Rectal smooth muscle tissue (tissue), 1 donor: Measurements from ENCODE around the gene CGREF1.

Experiments used
- H3K27ac ChIP-seq: one replicate; pipeline ENCODE4 v1.7.0; 2013; ENCODE audit warnings: low read depth, low read length, inconsistent platforms
- H3K27me3 ChIP-seq: one replicate; pipeline ENCODE4 v1.7.0; 2013; ENCODE audit warnings: low read length; ENCODE audit not compliant: control insufficient read depth, insufficient read depth
- H3K36me3 ChIP-seq: one replicate; pipeline ENCODE4 v1.7.0; 2013; ENCODE audit warnings: low read length; ENCODE audit not compliant: control insufficient read depth, insufficient read depth
- H3K4me1 ChIP-seq: one replicate; pipeline ENCODE4 v1.7.0; 2013; ENCODE audit warnings: low read length; ENCODE audit not compliant: control insufficient read depth, insufficient read depth
- H3K4me3 ChIP-seq: one replicate; pipeline ENCODE4 v1.7.0; 2013; ENCODE audit warnings: low read length
- H3K9ac ChIP-seq: one replicate; pipeline ENCODE4 v1.7.0; 2013; ENCODE audit warnings: low read length

CGREF1 gene

DNA sequence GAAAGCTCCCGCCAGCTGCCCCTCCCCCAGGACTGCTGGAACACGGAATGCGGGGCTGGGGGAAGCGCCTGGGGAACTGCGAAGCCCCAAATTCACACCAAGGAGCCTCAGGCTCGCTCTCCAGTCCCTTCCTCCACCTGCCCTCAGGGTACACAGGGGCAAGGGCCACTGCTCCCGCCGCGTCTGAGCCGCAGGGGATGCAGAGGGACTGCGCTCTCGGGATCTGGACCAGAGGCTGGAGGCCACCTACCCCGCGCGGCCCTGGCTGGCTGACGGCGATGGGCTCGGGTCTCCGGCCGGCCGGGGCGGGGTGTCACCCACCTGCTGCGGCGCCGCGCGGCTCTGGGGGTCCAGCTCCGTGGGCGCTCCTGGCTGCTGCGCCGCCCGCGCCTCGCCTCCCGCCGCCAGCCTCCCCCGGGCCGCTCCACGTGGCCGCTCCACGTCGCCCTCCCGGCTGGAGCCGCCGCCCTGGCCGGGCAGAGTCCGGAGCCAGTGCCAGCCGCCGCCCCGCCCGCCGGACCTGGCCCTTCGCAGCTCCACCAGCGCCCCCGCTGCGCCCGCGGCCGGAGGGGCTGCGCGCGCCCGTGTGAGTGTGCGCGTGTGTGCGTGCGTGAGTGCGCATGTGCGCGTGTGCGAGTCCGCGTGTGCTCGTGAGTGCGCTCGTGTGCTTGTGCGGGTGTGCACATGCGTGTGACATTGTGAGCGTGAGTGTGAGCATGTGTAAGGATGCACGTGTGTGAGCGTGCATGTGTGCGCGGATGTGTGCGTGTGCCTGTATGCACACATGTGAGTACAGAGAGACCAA is at the start of gene CGREF1:
CGREF1 (minus strand) TSS at position 604 of the 805 bp plus-strand sequence. CDS start 14,762 bp downstream, outside the sequence.
- no peak within 1 kb of the TSS for H3K9ac ChIP-seq
- peaks cover 7% of the 10 kb centered on the region for H3K27me3 ChIP-seq
- H3K4me3 ChIP-seq: peak within 1 kb of the TSS; percentile 63
- H3K36me3 ChIP-seq: no peaks in the 10 kb centered on the region
- H3K27ac ChIP-seq: no peak within 1 kb of the TSS
- H3K4me1 ChIP-seq: no peaks in the 10 kb centered on the region

GRCh38 chr2:27164960-27165763 is 46.2 kb upstream of the CGREF1 start:
- no peaks in the 10 kb centered on the region for H3K36me3 ChIP-seq
- no peaks in the 10 kb centered on the region for H3K4me1 ChIP-seq
- no peak overlapping the region for H3K27ac ChIP-seq

GRCh38 chr2:27162151-27163121 is 43.5 kb upstream of the CGREF1 start:
- Histone ChIP-seq H3K27ac (no peak overlapping the region), H3K36me3 (no peaks in the 10 kb centered on the region), H3K9ac (no peak overlapping the region), H3K27me3 (no peaks in the 10 kb centered on the region), H3K4me1 (no peaks in the 10 kb centered on the region), H3K4me3 (no peak overlapping the region)

More at GRCh38 chr2:27164960-27165763, 46.2 kb upstream of the CGREF1 start:
- Histone ChIP-seq H3K27me3 (no peaks in the 10 kb centered on the region), H3K9ac (no peak overlapping the region), H3K4me3 (no peak overlapping the region)

GRCh38 chr2:27160191-27160590 is 41.3 kb upstream of the CGREF1 start:
- Histone ChIP-seq H3K4me1 (no peaks in the 10 kb centered on the region), H3K27ac (no peak overlapping the region), H3K27me3 (no peaks in the 10 kb centered on the region), H3K9ac (no peak overlapping the region), H3K4me3 (no peak overlapping the region), H3K36me3 (no peaks in the 10 kb centered on the region)

DNA sequence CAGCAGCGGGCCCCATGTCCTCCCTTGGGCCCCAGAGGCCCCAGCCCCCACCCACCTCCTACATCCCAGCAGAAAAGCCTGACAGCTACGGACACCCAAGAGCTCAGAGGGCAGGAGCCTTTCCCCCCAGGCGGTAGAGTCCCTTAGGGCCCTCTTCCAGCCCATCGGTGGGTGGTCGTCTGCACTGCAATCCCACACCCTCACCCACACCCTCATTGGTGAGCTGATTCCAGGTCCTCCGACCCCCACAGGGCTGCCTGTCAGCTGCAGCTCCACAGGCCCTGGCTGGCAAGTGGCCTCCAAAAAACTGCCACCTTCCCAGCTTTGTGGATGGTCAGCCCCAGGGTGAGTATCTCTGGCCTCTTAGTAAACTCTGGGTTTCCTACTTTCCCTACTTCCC is 40.3 kb upstream of the CGREF1 start:
- Histone ChIP-seq H3K36me3 (no peaks in the 10 kb centered on the region), H3K27me3 (no peaks in the 10 kb centered on the region), H3K4me3 (no peak overlapping the region), H3K9ac (no peak overlapping the region), H3K4me1 (no peaks in the 10 kb centered on the region), H3K27ac (no peak overlapping the region)

- H3K4me1 ChIP-seq: no peaks in the 10 kb centered on the region
- no peak overlapping the region for H3K27ac ChIP-seq
- H3K27me3 ChIP-seq: no peaks in the 10 kb centered on the region
- no peaks in the 10 kb centered on the region for H3K36me3 ChIP-seq
- no peak overlapping the region for H3K4me3 ChIP-seq
- no peak overlapping the region for H3K9ac ChIP-seq
Measured at GRCh38 chr2:27158468-27158867, 39.5 kb upstream of the CGREF1 start.

- no peak overlapping the region for H3K4me3 ChIP-seq
- H3K9ac ChIP-seq: no peak overlapping the region
- H3K27ac ChIP-seq: no peak overlapping the region
- no peaks in the 10 kb centered on the region for H3K4me1 ChIP-seq
- H3K27me3 ChIP-seq: no peaks in the 10 kb centered on the region
- H3K36me3 ChIP-seq: no peaks in the 10 kb centered on the region
Measured at GRCh38 chr2:27155069-27155520, 36.2 kb upstream of the CGREF1 start.

DNA sequence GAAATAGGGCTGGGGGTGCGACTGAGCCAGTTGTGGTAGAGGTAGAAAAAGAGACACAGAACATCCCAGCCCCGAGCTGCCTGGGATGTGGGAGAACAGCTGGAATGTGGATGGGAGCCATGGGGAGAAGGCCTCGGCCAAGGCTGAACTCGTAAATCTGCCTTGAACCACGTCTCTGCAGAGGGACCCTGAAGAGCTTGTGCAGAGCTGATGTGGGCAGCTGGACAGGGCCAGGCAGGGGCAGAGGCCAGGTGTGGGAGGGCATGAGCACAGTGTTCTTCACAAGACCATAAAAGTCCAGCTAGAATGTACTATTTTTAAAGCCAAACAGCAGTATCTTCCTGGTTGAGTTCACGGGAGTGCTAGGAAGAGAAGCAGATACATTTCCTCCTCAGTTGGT is 35.6 kb upstream of the CGREF1 start:
- Histone ChIP-seq H3K4me3 (no peak overlapping the region), H3K9ac (no peak overlapping the region), H3K27me3 (no peaks in the 10 kb centered on the region), H3K36me3 (no peaks in the 10 kb centered on the region), H3K4me1 (no peaks in the 10 kb centered on the region), H3K27ac (no peak overlapping the region)

GRCh38 chr2:27152796-27153464 is 34.0 kb upstream of the CGREF1 start:
- no peaks in the 10 kb centered on the region for H3K4me1 ChIP-seq
- H3K4me3 ChIP-seq: no peak overlapping the region
- no peak overlapping the region for H3K27ac ChIP-seq
- H3K36me3 ChIP-seq: no peaks in the 10 kb centered on the region
- H3K9ac ChIP-seq: no peak overlapping the region
- no peaks in the 10 kb centered on the region for H3K27me3 ChIP-seq

DNA sequence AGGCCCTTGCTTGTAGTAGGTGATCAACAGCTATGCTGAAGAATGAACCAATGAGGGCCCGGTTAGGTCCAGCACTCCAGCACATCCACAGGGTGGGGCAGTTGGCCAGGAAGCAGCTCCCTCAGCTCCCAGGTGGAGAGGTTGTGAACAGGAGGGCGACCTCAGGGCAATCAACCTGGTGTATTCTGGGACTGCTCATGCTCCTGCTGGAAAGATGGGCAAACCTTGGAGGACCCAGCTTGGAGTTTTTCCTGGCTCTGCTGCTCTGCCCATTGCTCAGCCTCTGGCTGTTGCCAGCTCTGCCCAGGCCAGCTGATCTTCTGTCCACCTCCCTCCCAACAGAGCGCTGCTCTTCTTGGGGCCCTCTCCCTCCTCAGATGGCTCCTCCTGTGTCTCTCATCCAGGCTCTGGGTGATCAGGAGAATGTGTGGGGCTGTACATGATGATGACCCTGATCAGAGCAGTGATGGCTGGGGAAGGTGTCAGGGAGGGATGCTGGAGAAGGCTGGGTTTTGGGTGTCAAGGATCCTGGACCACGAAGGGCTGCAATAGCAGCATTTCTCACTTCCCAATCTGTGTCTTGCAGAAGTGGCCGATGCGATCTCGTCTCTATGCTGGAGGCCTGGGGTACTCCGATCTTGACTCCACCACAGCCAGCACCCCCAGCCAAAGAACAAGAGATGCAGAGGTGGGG is 33.3 kb upstream of the CGREF1 start:
- H3K4me1 ChIP-seq: no peaks in the 10 kb centered on the region
- no peak overlapping the region for H3K4me3 ChIP-seq
- H3K9ac ChIP-seq: no peak overlapping the region
- H3K36me3 ChIP-seq: no peaks in the 10 kb centered on the region
- no peaks in the 10 kb centered on the region for H3K27me3 ChIP-seq
- no peak overlapping the region for H3K27ac ChIP-seq

- Histone ChIP-seq H3K9ac (no peak overlapping the region), H3K27ac (no peak overlapping the region), H3K4me1 (no peaks in the 10 kb centered on the region), H3K4me3 (no peak overlapping the region), H3K27me3 (no peaks in the 10 kb centered on the region), H3K36me3 (no peaks in the 10 kb centered on the region)
Measured at GRCh38 chr2:27150639-27151230, 31.8 kb upstream of the CGREF1 start.
